ENCODE measurements around the gene OPA1.

OPA1 gene

DNA sequence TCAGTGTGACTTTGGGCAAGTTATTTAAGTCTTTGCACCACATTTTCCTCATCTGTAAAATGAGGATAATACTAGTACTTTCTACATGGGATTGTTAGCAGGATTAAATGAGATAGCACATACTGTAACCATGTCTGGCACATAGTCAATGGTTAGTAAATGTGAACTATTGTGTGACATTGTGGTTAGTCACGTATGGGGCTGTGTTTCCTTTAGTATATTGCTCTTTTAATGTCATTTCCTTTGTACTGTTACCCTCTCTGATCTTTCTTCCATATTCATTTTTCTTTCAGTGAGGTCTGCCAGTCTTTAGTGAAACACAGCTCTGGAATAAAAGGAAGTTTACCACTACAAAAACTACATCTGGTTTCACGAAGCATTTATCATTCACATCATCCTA, 21.4 kb downstream of the OPA1 start:
- no peak for TF ChIP-seq ZNF274 (IDR thresholded peaks at IDR 0.05; ENCODE audit: low read depth, low read length)
- H3K4me3 ChIP-seq (ENCODE audit: low read length): no peak overlapping the region

DNA sequence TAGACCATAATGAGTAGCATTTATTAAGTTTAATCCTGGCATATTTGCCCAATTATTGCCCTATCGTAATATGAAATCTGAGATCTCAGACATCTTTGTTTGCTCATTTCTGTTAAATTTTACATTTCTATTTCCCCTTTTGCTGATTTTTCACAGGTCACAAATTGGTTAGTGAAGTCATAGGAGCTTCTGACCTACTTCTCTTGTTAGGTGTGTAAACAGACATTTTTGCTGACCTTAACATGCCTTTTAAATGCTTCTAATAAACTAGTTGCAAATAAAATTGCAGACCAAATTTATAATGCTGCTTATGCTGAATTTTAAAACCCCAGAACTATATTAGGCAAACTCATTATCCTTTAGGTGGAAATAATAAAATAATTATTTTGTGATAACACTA, 24.6 kb downstream of the OPA1 start:
- H3K4me3 ChIP-seq (ENCODE audit: low read length): no peak overlapping the region
- TF ChIP-seq ZNF274 (IDR thresholded peaks at IDR 0.05; ENCODE audit: low read depth, low read length): no peak

DNA sequence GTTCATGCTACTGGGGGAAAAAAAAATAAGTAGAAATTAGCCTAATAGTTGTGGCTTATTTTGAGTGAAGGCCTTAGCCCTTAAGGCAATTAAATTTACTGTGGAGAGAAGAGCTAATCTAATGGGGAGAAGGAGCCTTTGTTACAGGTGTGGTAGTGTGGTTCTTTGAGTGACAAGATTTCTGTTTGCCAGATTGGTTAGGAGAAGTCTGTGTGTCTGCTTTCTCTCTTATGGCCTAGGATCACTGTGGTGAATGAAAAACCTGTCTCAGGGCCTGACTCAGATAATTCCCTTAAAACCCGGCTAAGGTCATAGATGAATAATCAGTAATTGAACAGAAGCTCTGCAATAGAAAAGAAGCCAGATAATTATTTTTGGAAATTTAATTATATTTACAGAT, 27.0 kb downstream of the OPA1 start:
- no peak for TF ChIP-seq ZNF274 (IDR thresholded peaks at IDR 0.05; ENCODE audit: low read depth, low read length)
- no peak overlapping the region for H3K4me3 ChIP-seq (ENCODE audit: low read length)

DNA sequence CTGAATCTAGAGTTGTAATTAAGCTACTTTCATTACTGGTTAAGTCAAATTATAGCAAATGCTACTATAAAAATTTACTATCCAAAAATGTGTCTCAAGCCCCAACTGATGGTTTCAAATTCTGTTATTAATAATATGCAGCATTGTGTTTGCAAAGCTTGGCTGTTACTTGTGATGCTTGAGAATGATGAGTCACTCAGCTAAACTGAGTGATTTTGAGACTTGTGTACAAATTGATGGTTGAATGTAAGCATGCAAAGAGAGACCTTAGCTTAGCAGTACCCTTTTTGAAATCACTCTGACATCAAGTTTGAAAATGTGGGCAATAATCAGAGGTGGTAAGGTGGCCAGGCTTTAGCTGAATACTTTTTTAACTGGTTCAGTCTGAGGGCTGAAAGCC, 27.6 kb downstream of the OPA1 start:
- no peak overlapping the region for H3K4me3 ChIP-seq (ENCODE audit: low read length)
- TF ChIP-seq ZNF274 (IDR thresholded peaks at IDR 0.05; ENCODE audit: low read depth, low read length): no peak

DNA sequence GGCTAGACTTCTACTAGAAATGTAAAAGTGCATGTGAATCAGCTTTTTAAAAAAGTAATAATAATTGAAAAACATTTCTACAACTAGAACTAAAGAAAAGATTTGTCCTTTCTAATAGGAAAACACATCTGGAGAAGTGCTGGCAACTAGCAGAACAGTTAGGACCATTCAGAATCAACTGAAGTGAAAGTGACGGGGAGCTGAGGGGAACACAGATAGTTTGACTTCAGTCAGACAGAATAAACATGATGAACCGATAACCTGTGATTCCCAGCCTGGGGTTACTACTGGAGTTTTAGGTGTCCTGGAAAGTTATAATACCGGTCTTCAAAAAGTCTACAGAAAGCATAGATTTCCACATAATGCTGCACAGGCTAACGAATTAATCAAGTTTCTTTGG, 28.1 kb downstream of the OPA1 start:
- no peak overlapping the region for H3K4me3 ChIP-seq (ENCODE audit: low read length)
- no peak for TF ChIP-seq ZNF274 (IDR thresholded peaks at IDR 0.05; ENCODE audit: low read depth, low read length)

DNA sequence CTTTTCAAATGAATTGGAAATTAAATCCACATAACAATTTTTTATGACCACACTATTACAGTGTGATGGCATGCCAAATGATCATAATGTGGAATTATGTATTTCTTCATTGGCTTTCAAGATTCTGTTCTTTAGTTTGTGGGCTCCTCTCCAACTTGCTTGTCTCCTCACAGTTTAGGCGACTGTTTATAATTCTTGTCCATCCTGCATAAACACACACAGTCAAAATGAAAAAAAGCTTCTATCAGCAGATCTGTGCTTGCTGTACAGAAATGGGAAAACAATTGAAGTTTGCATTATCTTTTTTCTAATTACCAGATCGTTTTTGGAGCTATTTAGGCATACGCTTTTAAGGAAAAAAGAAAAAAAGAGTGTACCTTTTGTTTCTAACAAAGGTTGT, 37.0 kb downstream of the OPA1 start:
- H3K4me3 ChIP-seq (ENCODE audit: low read length): no peak overlapping the region
- no peak for TF ChIP-seq ZNF274 (IDR thresholded peaks at IDR 0.05; ENCODE audit: low read depth, low read length)

DNA sequence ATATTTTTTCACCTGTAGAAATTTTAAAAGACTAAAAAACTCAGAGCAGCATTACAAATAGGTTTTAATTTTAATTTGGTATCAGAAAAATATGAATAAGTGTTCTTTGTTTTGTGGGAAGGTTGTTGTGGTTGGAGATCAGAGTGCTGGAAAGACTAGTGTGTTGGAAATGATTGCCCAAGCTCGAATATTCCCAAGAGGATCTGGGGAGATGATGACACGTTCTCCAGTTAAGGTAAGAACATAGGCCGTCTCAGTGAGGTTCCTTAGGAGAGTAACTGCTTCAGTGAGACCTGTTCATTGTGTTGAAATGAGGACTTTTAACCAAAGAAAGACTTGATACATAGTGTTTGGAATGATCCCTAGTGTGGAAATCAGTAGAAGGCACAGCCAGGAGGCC, 44.8 kb downstream of the OPA1 start:
- TF ChIP-seq ZNF274 (IDR thresholded peaks at IDR 0.05; ENCODE audit: low read depth, low read length): no peak
- no peak overlapping the region for H3K4me3 ChIP-seq (ENCODE audit: low read length)

DNA sequence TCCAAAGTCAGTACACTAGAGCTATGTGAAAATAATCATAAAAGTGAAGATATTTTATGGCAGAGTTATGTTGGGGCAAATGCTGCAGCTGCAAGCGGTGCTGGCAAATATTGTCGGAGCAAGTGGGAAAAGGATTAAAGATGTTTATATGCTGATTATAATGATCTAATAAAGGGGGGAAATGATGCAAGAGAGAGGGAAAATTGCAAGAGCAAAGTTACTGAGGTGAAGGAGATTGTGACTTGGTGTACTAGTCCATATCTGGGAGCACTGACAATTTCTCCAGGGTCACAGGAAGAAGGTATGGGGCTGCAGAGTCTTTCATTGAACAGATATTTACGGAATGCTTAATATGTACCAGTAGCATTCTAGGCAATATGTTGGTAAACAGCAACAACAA, 45.8 kb downstream of the OPA1 start:
- no peak overlapping the region for H3K4me3 ChIP-seq (ENCODE audit: low read length)
- TF ChIP-seq ZNF274 (IDR thresholded peaks at IDR 0.05; ENCODE audit: low read depth, low read length): no peak

DNA sequence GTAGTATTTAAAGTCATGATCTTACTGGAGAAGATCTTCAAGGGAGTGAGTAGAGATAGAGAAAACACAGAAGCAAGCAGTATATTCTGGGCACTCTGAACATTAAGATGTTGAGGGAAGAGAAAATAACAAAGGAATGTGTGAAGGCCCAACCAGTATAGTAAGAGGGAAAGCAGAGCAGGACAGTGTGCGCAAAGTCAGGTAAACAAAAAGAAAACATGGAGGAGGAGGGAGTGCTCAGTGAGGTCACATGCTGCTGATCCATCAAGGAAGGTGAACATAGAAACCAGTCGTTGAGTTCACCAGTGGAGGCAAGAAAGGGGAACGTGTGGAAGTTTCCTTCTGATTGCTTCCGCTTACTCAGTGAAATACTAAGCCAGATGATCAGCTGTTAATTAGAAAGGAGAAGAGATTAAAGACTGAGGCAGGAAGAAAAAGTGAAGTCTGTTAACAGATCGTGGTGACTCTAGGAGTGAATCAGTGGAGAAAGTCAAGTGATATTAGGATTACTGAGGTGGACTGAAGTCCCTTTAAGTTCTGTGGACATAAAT, 47.2 kb downstream of the OPA1 start:
- TF ChIP-seq ZNF274 (IDR thresholded peaks at IDR 0.05; ENCODE audit: low read depth, low read length): no peak
- no peak overlapping the region for H3K4me3 ChIP-seq (ENCODE audit: low read length)

DNA sequence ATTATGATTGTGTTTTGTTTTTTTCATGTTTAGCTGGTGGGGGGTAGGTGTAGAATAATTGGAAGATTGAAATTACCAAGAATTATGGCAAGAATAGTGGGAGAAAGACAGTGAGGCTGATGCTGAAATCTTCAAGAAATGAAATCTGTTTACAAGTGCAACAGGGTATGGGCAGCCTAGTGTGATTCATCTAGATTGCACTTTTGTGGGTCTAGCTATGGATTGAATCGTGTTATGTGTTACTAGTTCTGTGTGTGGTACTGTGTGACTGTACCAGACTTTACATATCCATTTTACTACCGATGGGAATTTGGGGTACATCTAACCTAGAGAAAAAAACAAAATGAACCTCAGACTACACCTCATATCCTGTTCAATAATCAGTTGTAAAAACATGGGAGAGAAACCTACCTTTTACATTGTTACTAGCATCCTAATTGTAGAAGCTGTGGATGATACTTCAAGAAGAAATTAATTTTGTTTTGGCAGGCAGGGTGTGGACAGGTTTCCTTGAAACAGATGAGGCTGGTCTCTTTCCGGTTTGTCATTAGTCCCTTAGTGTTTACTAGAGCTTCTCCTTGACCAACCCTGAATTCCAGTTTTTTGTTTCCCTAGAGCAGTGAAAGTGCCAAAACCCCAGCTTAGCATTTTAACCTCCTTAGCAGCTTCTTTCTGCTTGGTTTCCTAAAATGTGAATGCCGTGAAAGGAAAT, 47.9 kb downstream of the OPA1 start:
- no peak overlapping the region for H3K4me3 ChIP-seq (ENCODE audit: low read length)
- TF ChIP-seq ZNF274 (IDR thresholded peaks at IDR 0.05; ENCODE audit: low read depth, low read length): no peak

DNA sequence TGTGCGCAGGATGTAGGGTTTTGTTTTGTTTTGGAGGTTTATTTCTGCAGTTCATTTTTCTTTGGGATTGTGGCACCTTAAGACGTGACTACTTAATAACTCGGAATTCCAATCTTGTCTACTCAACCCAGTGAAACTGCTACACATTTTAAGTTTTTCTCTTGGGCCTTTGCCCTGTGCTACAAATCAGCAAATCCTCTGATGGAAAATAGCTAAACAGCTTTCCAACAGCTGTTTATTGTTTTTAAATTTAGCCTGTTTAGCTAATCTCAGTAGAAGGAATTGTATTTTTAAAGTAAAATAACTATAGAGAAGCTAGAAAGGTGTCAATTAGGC, 48.4 kb downstream of the OPA1 start:
- no peak for TF ChIP-seq ZNF274 (IDR thresholded peaks at IDR 0.05; ENCODE audit: low read depth, low read length)
- no peak overlapping the region for H3K4me3 ChIP-seq (ENCODE audit: low read length)

DNA sequence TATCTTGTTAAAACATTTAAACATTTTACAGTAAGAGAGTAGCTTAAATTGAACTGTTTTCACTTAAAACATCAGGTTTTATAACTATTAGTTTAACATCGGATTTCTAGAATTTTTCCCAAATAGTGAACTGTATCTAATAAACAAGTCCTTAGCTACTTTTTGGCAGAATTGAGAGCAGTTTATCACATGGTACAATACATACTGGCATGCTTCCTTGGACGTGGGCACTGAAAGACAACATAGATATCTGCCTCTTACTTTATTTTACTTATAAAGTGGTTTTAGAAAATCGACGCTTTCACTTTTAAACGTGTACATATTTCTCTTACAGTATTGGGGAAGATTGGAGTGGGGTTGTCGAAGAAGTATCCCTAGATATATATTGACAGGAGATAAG, 52.8 kb downstream of the OPA1 start:
- H3K4me3 ChIP-seq (ENCODE audit: low read length): no peak overlapping the region
- no peak for TF ChIP-seq ZNF274 (IDR thresholded peaks at IDR 0.05; ENCODE audit: low read depth, low read length)

DNA sequence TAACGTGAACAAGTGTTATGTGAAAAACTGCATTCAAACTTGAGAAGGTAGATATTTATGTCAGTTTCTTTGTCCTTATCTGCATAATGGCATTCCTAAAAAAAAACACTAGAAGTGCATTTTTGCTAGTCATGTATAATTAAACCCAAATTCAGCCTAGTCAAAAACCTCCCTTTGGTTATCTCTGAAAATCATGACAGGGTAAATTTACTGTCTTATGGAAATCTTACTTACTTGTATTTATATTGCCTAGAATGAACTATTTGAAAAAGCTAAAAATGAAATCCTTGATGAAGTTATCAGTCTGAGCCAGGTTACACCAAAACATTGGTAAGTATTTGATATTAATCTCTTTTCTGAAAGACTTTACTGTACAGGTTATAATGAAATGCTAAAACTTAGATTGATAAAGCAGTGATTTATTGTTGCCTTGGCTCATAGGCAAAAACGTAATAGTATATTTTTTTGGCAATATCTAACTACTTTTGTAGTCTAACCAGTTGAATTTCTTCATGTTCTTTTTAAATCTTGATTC, 55.6 kb downstream of the OPA1 start:
- TF ChIP-seq ZNF274 (IDR thresholded peaks at IDR 0.05; ENCODE audit: low read depth, low read length): no peak
- no peak overlapping the region for H3K4me3 ChIP-seq (ENCODE audit: low read length)

DNA sequence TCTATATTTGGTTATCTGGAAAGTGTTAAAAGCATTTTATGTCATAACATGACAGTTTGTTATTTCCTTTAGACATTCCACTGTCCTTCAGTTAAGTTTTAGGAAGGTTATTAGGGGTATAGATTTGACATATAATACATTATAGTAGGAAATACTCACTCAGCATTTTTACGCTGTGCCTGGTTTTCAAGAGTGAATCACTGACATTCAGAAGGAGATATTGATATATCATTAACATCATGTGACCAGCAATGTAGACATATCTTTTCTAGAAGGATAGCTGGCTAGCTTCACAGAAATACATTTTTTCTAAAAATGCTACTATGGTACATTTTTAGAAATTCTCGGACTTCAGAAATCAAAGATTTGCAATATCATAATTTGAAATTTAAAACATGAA, 57.6 kb downstream of the OPA1 start:
- no peak overlapping the region for H3K4me3 ChIP-seq (ENCODE audit: low read length)
- TF ChIP-seq ZNF274 (IDR thresholded peaks at IDR 0.05; ENCODE audit: low read depth, low read length): no peak

DNA sequence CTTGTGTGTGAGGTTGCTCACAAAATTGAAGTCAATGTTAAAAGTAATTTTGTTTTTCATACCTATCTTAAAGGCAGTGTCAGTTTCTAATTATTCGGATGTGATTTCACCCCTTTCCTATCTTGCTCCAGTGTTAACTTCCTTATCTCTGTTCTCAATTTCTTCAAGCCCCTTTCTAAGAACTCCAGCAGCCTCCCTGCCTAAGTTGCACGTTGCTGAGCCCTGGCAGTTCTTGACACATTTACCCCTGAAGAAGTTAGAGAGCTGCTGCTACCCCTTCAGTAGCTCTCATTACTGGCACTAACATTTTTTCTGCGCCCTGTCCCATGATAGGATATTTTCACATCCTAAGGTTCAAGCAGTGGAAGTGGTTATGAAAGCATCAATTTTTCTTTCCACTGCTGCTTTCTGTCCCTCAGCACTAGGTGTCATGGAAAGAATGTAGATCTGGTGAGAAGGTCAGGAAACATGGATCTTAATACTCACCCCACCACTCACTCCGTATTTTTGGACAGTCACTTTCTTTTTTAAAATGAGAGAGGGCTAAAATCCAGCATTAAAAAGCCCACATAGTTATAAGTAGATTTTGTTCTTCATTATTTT, 62.9 kb downstream of the OPA1 start:
- no peak overlapping the region for H3K4me3 ChIP-seq (ENCODE audit: low read length)
- TF ChIP-seq ZNF274 (IDR thresholded peaks at IDR 0.05; ENCODE audit: low read depth, low read length): no peak
